B cell (primary cell): ENCODE measurements around the gene RAB3D. TPM values are rescaled to one million over a fixed set of nuclear protein-coding genes. Genes with fewer than 3 reads are reported as not detected.

Experiments used
- ATAC-seq: fragments of 200-7000 bp; cut with Tn5 transposase; one replicate; pipeline ENCODE4 v1.10.0; 2021; ENCODE audit warnings: low read depth, mild to moderate bottlenecking, moderate number of reproducible peaks, moderate library complexity
- CTCF ChIA-PET: fragments of 350-600 bp; sonication (Branson Sonifier 250); formaldehyde crosslinking; loops from one replicate; lab custom pipeline; 2021; ENCODE audit warnings: antibody characterized with exemption, inconsistent platforms; lab: Charles Lee
- POLR2A ChIA-PET: fragments of 350-600 bp; sonication (Branson Sonifier 250); formaldehyde crosslinking; loops from one replicate; lab custom pipeline; 2021; ENCODE audit warnings: antibody characterized with exemption; lab: Charles Lee
- DNase-seq: peaks from one replicate; pipeline ENCODE4 v3.0.0; 2013
- H2AFZ ChIP-seq: 2 replicates; pipeline ENCODE4 v1.6.1; 2012; ENCODE audit warnings: mild to moderate bottlenecking, low read depth, low read length; ENCODE audit not compliant: insufficient read depth, poor library complexity, severe bottlenecking
- H3K27ac ChIP-seq, 2 donors: 1 replicate in 1 of 2; 2 replicates in 1 of 2; pipeline ENCODE4 v1.5.1; 2012 to 2013; ENCODE audit warnings: low read length in 2 of 2, mild to moderate bottlenecking in 2 of 2, moderate library complexity in 1 of 2
- H3K27me3 ChIP-seq, 4 experiments: fragments of 200-600 bp in 1 of 4; sonication (generic) in 1 of 4; replicated peaks in 1 of 4; 1 replicate in 2 of 4; 2 replicates in 2 of 4; pipeline versions ENCODE4 v1.6.1 to v1.7.0; 2013 to 2016; ENCODE audit warnings: low read length in 3 of 4, mild to moderate bottlenecking in 2 of 4, mixed read lengths in 1 of 4, moderate library complexity in 1 of 4; ENCODE audit not compliant: insufficient read depth in 4 of 4, control insufficient read depth in 3 of 4; ENCODE audit errors: control extremely low read depth in 1 of 4
- H3K36me3 ChIP-seq, 2 experiments: replicated peaks in 1 of 2; 1 replicate in 1 of 2; 2 replicates in 1 of 2; pipeline versions ENCODE4 v1.6.1 to v1.7.1; 2013; ENCODE audit warnings: low read length in 1 of 2; ENCODE audit not compliant: insufficient read depth in 2 of 2, control insufficient read depth in 1 of 2; ENCODE audit errors: control extremely low read depth in 1 of 2, extremely low read depth in 1 of 2
- H3K4me1 ChIP-seq, 2 donors: fragments of 200-600 bp in 1 of 2; sonication (generic) in 1 of 2; 1 replicate in 1 of 2; 2 replicates in 1 of 2; pipeline versions ENCODE4 v1.5.1 to v1.6.1; 2013 to 2017; ENCODE audit warnings: low read length in 2 of 2; ENCODE audit not compliant: control insufficient read depth in 2 of 2, insufficient read depth in 2 of 2
- H3K4me2 ChIP-seq: replicated peaks from 2 replicates; pipeline ENCODE3; 2012; ENCODE audit warnings: mild to moderate bottlenecking, low read depth, low read length; ENCODE audit not compliant: poor library complexity, severe bottlenecking
- H3K4me3 ChIP-seq, 5 experiments: fragments of 200-600 bp in 1 of 5; sonication (generic) in 1 of 5; 1 replicate in 3 of 5; 2 replicates in 2 of 5; pipeline versions ENCODE4 v1.5.1 to v1.7.0; 2011 to 2016; ENCODE audit warnings: low read length in 4 of 5, mild to moderate bottlenecking in 4 of 5, low read depth in 2 of 5, control low read depth in 1 of 5, moderate library complexity in 1 of 5; ENCODE audit not compliant: insufficient read depth in 1 of 5; ENCODE audit errors: control extremely low read depth in 1 of 5, extremely low read depth in 1 of 5
- H3K79me2 ChIP-seq: fragments of 200-600 bp; sonication (generic); one replicate; pipeline ENCODE4 v1.6.0; 2016; ENCODE audit warnings: low read length; ENCODE audit not compliant: control insufficient read depth, insufficient read depth
- H3K9ac ChIP-seq: fragments of 200-600 bp; sonication (generic); 2 replicates; pipeline ENCODE4 v1.6.1; 2017; ENCODE audit warnings: mild to moderate bottlenecking, low read length, moderate library complexity
- H3K9me3 ChIP-seq, 3 donors: one replicate each; pipeline versions ENCODE4 v1.6.1 to v1.7.1; 2013; ENCODE audit warnings: low read length in 2 of 3; ENCODE audit not compliant: control insufficient read depth in 2 of 3, insufficient read depth in 1 of 3; ENCODE audit errors: control extremely low read depth in 1 of 3
- H4K20me1 ChIP-seq: 2 replicates; pipeline ENCODE4 v1.6.0; 2012; ENCODE audit warnings: mild to moderate bottlenecking, low read length; ENCODE audit not compliant: insufficient read depth, control insufficient read depth, poor library complexity, severe bottlenecking
- H3K27ac Mint-ChIP-seq: one replicate; pipeline ENCODE4 v1.8.0; 2021; ENCODE audit warnings: mixed read lengths
- H3K27me3 Mint-ChIP-seq: one replicate; pipeline ENCODE4 v1.8.0; 2021; ENCODE audit warnings: mixed read lengths
- H3K4me1 Mint-ChIP-seq: one replicate; pipeline ENCODE4 v1.8.0; 2021; ENCODE audit warnings: mixed read lengths
- H3K4me3 Mint-ChIP-seq: one replicate; pipeline ENCODE4 v1.8.0; 2021; ENCODE audit warnings: mixed read lengths
- H3K9me3 Mint-ChIP-seq: one replicate; pipeline ENCODE4 v1.8.0; 2022; ENCODE audit warnings: mixed read lengths; ENCODE audit not compliant: insufficient read depth
- EZH2 ChIP-seq: IDR thresholded peaks from 2 replicates; pipeline ENCODE4 v1.6.1; 2012; ENCODE audit warnings: borderline replicate concordance, low read depth, mild to moderate bottlenecking, moderate library complexity, low read length; ENCODE audit not compliant: insufficient read depth, poor library complexity, severe bottlenecking
- WGBS: methylation state at CpG from one replicate; pipeline ENCODE4 v1.1.5; 2013; ENCODE audit warnings: missing lambda C conversion rate; ENCODE audit not compliant: insufficient coverage; 5-methylcytosine and 5-hydroxymethylcytosine counted together
- intact Hi-C: fragments of 100-400 bp; cut with micrococcal nuclease; formaldehyde crosslinking; loops from one replicate; pipeline ENCODE4 v1.10.0; 2022
- polyA plus RNA-seq: library from polyadenylated mRNA; depleted of rRNA; stranded (reverse); fragments of >200 nt; gene quantifications from 2 replicates; pipeline ENCODE4 v1.2.3, GENCODE V29; 2012
- total RNA-seq, 2 donors: library from RNA; stranded (reverse); fragments of 120-200 nt in 1 of 2; gene quantifications; 1 replicate in 1 of 2; 2 replicates in 1 of 2; pipeline versions ENCODE4 v1.2.3 to v1.2.4, GENCODE V29; 2013 to 2022
- TF ChIP-seq, protein P1 (sequence below): fragments of 200-600 bp; IDR thresholded peaks from one replicate; pipeline ENCODE4 v1.8.0; 2022; ENCODE audit warnings: antibody characterized with exemption, mild to moderate bottlenecking

The RAB3D gene
- total and polyA plus RNA-seq, 2 donors (not counting 1 experiment from before 2014, with no cell fraction given), result 5.3 to 8.9 TPM

DNA sequence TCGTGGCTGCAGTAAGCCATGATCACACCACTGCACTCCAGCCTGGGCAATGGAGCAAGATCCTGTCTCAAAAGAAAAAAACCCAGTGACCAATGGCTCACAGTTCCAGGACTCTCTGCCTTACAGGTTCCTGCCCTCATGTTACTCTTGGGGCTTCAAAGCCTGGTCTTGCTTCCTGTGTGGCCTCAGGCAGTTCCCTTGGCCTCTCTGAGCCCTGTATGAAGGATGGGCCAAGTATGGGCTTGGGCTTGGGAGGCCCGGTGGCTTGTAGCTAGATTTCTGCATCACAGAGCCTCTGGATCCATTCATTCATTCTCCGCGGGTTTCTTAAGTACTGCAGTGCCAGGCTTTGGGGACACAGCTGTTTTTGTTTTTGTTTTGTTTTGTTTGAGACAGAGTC, 44.3 kb downstream of the RAB3D start:
- ChIA-PET POLR2A (no interaction called here), CTCF (interaction anchor here (1.0 to 2.4 kb wide), 4 partner anchors 29 to 190 kb away, joined by 3 to 10 read pairs (median 4); no protein-coding TSS in a partner anchor)
- no peaks in the 10 kb centered on the region for H3K79me2 ChIP-seq
- no peak overlapping the region for H3K4me2 ChIP-seq
- peaks cover 0 to 14% (median 0%) of the 10 kb centered on the region in 4 experiments for H3K27me3 ChIP-seq
- H4K20me1 ChIP-seq, result no peaks in the 10 kb centered on the region
- H3K9me3 ChIP-seq, result no peaks in the 10 kb centered on the region
- Mint-ChIP-seq H3K9me3 (no peaks in the 10 kb centered on the region), H3K4me3 (no peak overlapping the region), H3K27me3 (peaks cover 20% of the 10 kb centered on the region), H3K4me1 (peaks cover 8% of the 10 kb centered on the region), H3K27ac (no peak overlapping the region)
- ATAC-seq (no peak), DNase-seq (no peak)
- TF ChIP-seq, protein P1, sequence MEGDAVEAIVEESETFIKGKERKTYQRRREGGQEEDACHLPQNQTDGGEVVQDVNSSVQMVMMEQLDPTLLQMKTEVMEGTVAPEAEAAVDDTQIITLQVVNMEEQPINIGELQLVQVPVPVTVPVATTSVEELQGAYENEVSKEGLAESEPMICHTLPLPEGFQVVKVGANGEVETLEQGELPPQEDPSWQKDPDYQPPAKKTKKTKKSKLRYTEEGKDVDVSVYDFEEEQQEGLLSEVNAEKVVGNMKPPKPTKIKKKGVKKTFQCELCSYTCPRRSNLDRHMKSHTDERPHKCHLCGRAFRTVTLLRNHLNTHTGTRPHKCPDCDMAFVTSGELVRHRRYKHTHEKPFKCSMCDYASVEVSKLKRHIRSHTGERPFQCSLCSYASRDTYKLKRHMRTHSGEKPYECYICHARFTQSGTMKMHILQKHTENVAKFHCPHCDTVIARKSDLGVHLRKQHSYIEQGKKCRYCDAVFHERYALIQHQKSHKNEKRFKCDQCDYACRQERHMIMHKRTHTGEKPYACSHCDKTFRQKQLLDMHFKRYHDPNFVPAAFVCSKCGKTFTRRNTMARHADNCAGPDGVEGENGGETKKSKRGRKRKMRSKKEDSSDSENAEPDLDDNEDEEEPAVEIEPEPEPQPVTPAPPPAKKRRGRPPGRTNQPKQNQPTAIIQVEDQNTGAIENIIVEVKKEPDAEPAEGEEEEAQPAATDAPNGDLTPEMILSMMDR, result no peak
- no peak for TF ChIP-seq EZH2
- no peak overlapping the region for H3K27ac ChIP-seq
- intact Hi-C loops, result loop anchor here (2.0 kb wide), 1 partner anchor 86 kb away; no protein-coding TSS in a partner anchor
- no peak overlapping the region for H2AFZ ChIP-seq
- peaks cover 0 to 10% of the 10 kb centered on the region in 2 donors for H3K4me1 ChIP-seq
- 77% methylated on average over 4 of the region's 4 CpGs for WGBS
- no peaks in the 10 kb centered on the region for H3K36me3 ChIP-seq
- no peak overlapping the region for H3K4me3 ChIP-seq
- no peak overlapping the region for H3K9ac ChIP-seq
